Activated T-cell treated with anti-CD3 and anti-CD28 coated beads, Interleukin-2, amount 50 U/mL, for 1 hour (primary cell): ENCODE results near the gene EFNA2.
"Not testable (repeated sequence)": the region's sequence is repeated elsewhere in the genome, so short reads cannot be mapped to it uniquely, and the experiment has no call there.

Experiments
- DNase-seq: peaks from one replicate; pipeline ENCODE4 v3.0.0-alpha.2; 2020

Gene EFNA2

DNA sequence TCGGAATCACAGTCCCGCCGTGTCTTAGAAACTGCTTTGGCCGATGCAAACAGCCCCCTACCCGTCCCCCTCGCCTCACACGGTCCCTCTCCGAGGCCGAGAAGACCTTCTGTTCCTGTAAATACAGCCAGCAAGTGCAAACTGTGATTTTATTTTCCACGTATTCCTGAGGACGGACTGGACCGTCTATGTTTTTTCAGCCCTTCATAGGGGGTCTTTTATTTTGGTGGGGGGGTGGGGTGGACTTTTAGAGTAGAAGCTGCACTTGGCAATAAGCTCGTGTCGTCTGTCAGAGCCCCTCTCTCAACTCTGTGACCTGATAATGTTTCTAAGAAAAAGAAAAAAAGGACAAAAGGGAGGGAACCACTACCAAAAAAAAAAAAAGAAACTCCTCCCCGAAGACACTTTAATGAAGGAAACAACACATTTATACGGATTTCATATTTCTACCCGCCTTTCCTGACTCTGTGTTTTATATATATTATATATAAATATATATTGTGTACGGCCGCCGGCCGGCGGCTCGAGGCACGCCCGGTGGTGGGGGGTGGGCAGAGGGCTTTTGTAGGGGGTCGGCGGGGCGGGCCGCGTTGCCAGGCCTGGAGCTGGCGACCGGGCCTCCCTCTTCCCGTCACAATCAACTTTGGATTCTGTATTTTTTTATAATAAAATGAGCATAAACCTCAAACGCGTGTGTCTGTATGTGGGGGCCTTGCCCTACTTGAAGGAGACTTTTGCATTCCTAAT, 15.2 kb downstream of the EFNA2 start:
- DNase-seq, result no peak

DNA sequence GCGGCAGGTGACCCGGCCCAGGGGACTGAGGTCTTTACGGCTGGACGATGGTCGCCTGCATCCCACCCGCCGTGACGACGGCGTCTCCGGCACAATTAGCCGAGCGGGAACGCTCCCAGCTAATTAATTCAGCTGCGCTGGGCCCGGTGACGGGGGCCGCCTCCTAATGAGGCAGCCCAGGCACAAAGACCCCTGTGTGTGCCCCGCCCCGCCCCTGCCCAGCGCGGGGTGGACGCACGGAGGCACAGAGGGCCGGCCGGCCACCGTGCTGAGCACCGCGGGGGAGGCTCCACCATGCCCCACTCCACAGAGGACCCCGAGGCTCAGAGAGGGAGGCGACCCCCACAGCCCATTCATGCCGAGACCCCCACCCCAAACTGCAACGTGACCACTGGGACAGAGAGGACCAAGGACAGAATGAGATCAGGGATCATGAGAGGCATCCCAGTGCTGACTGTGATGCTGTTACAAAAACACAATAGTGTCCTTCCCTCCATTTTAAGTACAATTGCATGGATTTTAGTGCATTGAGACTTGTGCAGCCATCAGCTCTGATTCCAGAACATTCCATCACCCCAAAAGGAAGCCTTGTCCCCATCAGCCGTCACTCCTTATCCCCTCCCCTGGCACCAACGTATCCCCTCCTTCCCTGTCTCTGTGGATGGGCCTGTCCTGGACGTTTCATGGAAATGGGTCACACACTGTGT, 17.0 kb downstream of the EFNA2 start:
- DNase-seq, result no peak

DNA sequence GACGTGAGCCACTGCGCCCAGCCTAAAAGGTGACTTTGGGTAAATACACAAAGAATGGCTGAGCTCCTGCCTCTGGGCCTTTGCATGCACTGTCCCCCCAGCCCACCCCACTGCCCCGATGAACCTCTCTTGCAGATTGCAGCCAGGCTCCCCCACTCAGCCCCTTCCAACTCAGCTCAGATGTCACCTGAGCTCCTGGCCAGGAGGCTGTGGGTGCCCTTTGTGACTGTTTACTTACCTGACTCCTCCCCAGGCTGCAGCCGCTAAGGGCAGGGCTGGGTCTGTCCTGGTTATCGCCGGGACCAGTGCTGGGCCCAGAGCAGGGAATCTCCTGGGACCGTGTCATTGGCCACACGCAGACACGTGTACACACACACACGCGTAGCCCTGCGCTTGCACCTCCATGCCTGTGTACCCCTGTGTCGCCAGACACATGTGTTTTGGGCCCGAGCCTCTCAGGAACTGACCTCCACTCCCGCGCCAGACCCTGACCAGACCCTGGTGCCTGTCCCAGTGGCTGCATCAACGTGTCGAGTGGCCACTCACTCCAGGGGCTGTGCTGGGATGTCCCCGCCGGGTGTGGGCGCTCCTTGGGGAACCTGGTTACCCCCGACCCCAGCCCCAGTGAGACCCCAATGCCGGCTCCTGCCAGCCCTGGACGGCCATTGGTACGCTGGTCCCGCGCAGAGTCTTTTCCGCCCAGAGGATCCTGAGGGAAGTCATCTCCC, 18.7 kb downstream of the EFNA2 start:
- DNase-seq, result no peak

DNA sequence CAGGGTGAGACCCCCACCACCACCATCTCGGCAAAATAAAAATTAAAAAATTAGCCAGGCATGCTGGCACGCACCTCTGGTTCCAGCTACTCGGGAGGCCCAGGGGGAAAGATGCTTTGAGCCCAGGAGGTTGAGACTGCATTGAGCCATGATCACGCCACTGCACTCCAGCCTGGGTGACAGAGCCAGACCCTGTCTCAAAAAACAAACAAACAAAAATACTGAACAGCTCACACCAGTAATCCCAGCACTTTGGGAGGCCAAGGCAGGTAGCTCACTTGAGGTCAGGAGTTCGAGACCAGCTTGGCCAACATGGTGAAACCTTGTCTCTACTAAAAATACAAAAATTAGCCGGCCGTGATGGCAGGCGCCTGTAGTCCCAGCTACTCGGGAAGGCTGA, 19.7 kb downstream of the EFNA2 start:
- not testable (repeated sequence) for DNase-seq

DNA sequence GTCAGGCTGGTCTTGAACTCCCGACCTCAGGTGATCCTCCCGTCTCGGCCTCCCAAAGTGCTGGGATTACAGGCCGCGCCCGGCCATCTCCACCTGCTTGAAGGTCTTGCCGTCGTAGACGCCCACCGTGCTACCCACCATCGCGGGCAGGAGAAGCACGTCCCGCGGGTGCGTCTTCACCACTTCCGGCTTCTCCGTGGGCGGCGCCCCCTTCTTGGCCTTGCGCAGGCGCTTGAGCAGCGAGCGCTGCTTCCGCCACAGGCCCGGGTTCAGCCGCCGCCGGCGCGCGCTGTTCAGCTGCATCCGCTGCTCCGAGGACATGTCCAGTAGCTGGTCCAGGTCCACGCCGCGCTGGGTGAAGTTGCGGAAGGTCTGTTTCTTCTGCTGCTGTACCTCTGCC, 21.6 kb downstream of the EFNA2 start:
- no peak for DNase-seq

DNA sequence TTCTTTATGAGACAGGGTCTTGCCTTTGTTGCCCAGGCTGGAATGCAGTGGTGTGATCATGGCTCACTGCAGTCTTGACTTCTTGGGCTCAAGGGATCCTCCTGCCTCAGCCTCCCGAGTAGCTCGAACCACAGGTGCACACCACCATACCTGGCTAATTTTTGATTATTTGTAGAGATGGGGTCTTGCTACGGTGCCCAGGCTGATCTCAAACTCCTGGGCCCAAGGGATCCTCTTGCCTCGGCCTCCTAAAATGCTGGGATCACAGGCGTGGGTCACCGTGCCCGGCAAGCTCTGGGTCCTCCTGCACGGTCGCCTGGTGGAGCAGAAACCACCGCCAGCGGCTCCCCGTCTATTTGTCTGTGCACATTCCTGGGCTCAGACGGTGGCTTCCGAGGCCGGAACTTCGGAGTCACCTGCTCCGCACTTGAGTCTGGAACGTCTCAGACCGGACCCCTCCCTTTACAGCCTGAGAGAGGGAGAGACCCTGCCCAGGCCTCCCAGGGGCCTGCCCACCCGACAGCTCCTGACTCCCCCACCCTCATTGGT, 22.2 kb downstream of the EFNA2 start:
- DNase-seq, result no peak

DNA sequence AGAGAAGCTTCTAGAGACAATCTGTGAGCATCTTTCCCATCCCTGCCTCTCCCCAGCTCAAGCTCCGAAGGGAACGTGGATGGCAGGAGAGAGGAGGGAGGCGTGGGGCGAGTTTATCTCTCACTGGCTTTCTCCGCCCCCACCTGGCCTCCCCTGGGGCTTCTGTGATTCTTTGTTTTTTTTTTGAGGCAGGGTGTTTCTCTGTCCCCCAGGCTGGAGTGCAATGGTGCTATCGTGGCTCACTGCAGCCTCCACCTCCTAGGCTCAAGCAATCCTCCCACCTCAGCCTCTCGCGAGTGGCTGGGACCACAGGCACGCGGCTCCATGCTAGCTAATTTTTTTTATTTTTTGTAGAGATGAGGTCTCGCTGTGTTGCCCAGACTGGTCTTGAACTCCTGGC, 23.0 kb downstream of the EFNA2 start:
- no peak for DNase-seq

DNA sequence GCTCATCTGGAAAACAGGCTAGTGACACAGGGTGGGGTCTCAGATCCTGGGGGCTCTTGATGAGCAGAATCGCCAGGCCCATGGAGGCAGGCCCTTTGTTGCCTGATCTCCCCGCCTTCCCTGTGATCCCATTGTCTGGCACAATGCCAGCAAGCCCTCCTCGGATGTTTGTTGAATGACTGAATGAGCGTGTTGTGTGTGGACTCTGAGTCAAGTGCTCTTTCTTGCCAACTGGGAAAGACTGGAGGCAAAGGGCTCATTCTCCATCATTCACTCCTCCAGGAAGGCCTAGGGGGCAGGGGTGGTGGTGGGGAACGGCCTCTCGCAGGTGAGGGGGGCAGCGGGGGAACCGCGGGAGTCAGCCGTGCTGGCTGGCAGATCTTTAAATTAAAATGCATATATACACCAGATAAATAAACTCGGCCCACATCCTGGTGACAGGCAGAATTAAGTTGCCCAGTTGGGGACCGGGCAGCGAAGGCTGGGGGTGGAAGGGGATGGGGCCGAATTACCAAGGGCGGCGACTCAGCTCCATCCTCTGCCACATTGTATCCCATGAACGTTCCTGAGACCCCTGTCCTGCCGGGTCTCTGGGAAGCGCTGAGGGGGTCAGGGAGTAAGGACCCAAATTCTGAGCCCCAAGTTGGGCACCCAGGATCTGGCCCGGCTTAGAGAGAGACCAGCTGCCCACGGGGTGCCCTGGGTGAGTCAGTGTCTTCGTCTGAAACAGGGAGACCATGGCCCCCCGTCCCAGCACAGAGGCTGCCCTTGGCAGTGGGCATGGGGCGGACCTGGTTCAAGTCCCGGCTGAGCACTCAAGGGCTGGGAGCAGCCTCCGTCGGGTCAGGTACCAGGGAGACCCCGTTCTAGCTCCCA, 24.5 kb downstream of the EFNA2 start:
- no peak for DNase-seq

DNA sequence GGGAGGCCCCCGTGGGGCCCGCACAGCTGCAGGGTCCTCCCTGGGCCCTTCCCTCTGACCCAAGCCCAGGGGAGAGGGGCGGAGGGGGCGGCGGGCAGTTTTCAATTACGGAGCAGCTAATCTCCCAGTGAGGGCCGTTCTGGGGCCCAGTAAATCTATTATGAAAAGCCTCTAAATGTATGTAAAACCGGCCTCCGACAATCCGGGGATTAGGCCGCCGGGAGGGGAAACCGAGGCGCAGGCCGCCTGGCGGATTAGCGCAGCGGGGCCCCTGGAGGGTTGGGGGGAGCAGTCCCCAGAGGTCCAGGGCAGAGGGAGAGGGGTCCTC, 25.1 kb downstream of the EFNA2 start:
- DNase-seq, result no peak

DNA sequence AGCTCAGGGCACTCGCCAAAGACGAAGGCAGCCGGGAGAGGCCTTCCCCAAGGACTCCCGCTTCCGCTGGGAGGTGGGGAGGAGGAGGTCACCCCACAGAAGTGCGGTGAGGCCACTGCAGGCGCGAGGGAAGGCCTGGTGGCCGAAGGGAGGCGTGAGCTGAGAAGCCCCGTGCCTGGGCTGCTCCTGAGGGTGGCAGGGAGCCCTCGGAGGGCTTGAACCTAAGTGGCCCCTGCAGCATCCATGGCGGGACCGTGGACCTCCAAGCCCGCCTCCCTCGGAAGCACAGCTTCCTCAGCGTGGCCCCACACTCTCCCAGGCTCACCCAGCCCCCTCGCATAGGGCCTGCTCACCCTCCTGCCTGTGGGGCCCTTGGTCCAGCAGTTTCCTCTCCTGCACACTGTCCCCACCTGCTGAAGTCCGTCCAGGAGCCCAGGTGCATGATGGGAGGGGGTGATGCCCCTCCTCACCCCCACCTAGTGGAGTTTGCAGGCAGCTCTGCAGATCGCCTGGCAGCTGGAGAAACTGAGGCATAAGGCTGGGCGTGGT, 25.9 kb downstream of the EFNA2 start:
- no peak for DNase-seq

DNA sequence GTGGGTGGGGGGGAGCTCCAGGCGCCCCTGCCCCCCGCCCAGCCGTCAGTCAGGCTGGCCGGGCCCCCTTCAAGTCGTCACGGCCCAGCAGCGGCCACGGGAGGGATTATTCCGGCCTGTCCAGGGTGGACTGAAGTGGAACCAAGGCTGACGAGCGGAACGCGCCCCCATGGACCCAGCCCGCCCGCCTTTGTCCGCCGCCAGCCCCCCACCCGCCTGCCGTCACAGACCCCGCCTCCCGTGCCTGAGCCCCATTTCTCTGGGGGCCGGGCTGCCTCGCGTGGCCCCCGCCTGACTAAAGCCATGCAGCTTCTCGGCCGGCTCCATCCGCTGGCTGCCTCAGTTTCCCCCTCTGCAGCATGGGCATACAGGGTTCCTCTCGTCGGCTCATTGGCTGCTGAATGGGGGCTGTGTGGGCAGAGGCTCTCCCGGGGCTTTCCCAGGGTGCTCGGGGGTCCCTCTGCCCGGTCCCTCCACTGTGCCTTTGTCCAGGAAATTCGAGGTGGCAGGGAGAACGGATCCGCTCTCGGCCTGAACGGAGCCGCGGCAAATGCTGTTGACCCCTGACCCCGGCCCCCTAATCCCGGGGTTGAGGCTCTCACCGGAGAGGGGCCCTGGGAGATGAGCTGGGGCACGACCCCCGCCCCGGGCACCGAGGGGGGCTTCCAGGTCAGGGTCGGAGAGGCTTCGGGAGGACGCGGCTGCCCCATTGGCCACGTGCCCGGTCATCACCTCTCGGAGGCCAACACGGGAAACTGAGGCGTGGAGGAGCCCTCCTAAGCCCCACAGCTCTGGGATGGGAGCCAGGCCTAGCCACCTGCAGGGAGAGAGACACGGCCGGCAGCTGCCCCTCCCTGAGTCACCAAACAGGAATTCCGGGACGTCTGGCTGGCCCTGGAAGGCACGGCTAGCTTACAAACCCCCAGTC, 27.4 kb downstream of the EFNA2 start:
- DNase-seq, result no peak

DNA sequence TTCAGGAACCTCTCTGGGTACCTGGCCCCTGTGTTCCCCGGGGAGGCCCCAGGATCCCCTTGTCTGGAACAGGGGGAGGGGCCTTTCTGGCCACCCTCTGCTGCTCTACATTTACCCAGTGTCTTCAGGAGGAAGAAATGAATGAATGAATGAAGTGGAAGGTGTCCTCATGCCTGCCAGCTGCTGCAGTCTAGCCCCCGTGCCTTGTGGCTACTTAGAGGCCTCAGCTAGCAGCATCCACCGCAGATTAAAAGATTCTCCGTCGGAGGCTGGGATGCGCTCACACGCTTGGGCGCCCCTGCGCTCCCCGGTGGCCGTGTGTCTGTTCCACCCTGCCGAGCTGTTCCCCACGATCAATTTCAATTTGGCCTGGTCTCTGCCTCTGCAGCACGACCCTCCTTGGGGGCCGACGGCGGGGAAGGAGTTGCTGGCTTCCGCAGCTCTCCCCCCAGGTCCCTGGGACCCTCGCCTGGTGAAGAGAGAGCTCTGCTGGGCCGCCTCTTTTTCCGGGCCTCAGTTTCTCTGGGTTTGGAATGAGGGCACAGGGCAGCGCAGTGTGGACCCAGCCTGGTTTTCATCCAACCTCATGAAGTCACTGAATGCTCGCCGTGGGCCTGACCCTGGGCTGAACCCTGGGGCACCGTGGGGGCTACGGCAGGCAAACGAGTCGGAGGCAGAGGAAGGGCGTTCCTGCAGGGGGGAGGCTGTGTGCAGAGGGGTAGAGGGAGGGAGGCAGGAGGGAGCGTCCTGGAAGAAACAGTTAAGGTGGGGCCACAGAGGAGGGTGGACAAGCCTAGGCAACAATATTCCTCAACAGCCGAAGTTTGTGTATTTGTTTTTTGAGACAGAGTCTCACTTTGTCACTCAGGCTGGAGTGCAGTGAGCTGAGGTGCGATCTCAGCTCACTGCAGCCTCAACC, 28.3 kb downstream of the EFNA2 start:
- DNase-seq, result no peak

DNA sequence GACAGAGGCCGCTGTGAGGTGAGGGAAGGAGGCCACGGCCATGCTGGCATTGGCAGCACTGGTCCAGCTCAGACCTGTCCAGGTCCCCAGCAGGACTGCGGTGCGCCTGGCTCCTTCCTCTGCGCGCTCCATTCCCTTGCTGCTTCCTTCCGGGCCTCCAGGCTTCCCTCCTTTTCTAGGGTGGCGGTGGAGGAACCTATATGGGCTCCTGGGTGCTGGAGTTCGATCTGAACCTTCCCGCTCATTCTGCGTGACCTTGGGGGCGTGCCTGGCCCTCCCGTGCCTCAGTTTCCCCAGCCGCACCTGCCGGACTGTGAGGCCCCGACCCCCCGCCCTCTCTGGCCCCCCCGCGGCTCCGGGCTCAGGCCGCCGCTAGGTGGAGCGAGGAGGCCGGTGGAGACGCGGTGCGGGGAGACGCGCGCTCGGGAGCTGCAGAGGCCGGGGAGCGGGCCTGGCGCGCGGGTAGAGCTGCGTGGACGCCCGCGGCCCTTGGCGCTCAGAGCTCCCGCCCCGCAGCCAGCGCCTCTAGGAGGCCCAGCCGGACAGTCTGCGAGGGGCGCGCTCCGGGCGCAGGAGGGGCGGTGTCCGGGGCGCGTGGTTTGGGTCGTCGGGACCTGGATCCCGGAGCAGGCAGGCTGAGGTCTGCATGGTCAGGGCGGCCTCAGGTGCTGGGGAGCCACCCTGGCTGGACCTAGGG, 29.9 kb downstream of the EFNA2 start:
- peak; percentile 45 for DNase-seq

DNA sequence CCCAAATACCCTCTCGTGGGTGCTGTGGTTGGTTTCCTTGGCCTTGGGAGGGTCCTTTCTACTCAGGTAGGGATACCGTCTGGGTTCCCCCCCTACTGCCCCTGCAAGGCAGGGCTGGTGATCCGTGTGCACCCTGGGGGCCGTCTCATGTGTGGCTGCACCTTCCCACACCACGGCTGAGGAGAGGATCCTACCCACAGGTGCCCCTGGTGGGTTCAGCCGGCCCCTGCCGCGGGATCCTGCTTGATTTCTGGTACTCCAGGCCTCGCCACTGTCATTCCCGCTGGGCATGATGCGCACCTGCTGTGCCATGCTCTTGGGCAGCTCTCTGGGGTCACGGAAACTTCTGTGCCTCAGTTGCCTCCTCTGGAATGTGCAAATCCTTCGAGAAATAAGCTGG, 30.8 kb downstream of the EFNA2 start:
- DNase-seq, result no peak

DNA sequence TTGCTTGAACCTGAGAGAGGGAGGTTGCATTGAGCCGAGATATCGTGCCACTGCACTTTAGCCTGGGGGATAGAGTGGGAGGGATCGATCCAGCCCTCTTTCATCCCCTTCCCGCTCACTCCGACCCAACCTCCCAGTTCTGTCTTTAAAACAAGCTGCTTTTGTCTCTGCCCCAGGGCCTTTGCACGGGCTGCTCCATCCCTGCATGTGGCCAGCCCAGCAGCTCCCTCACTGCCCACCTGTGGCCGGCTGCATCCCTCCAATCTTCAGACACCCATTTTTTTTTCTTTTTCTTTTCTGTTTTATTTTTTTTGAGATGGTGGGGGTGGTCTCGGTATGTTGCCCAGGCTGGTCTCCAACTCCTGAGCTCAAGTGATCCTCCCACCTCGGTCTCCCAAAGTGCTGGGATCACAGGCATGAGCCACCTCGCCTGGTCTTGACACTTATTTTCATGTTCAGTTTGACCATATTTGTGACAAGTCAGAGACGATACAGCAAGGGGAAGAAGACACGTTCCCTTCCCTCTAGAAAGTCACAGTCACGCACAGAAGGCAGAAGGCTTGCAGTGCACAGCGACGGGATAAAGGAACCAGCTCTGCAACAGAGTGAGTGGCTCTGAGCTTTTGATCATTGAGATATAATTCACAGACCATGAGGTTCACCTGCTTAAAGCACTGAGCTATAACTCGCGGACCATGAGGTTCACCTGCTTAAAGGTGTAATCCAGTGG, 31.8 kb downstream of the EFNA2 start:
- DNase-seq, result no peak

DNA sequence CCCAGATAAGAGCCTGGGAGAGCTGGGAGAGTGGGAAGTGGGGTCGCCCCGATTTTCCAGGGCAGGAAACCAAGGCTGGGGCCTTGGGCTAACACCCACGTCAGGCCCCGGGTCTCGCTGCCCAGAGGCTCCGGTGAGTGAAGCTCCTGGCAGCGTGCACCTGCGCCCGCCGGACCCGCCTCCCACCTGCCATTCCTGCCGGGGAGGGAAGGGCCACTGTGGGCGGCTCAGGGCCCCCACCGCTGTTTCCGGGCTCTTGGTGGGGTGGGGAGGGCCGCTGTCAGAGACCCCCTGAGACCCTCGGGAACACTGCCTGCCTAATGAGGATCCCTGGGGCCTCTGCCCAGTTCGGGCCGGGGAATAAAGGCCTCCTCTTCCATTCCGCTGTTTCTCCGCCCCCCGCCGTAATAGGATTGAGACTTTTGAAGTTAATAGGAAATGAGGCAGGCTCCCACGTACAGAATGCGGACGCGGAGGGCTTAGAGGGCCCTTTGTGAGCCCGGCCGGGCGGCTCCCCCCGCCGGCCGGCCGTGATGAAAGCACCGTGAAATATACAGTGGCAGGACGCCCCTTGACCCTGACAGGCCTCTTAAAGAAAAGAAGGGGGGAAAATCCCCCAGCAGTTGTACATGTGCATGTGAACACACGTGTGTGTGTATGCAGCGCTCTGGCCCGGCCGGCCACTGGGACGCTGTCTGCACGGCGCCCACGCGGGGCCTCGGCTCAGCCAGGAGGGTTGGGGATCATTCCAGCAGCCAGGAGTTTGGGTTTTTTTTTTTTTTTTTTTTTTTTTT, 33.2 kb downstream of the EFNA2 start:
- DNase-seq, result no peak

DNA sequence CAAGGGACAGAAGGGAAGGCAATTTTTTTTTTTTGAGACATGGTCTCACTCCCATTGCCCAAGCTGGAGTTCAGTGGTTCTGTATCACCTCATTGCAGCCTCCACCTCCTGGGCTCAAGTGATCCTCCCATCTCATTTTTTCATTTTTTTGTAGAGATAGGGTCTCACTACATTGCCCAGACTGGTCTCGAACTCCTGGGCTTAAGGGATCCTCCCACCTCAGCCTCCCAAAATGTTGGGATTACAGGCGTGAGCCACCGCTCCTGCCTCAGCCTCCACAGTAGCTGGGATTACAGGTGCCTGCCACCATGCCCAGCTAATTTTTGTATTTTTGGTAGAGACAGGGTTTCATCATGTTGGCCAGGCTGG, 34.6 kb downstream of the EFNA2 start:
- not testable (repeated sequence) for DNase-seq

DNA sequence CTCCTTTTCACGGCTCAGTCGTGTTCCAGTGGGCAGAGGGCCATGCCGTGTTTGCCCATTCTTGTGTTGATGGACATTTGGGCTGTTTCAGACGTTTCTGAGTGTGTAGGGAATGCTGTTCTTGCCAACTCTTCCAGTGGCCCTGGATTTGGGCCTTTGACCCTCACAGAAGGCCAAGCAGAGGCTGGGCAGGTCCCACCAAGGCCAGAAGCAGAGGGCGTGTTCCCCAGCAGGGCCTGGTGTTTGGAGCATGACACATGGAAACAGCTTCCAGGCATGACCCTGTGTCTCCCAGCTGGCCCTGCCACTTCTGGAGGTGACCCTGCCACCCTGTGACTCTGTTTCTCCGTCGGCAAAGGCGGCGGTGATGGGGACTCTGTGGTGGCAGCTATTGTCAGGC, 35.9 kb downstream of the EFNA2 start:
- DNase-seq, result no peak
